GM19043 (cell line): ENCODE data around the gene ACCSL.

Experiments used
- ATAC-seq: cut with Tn5 transposase; IDR thresholded peaks from one replicate; pipeline ENCODE4 v1.9.1; 2021; ENCODE audit warnings: low read depth; ENCODE audit not compliant: unreplicated experiment

The ACCSL gene

DNA sequence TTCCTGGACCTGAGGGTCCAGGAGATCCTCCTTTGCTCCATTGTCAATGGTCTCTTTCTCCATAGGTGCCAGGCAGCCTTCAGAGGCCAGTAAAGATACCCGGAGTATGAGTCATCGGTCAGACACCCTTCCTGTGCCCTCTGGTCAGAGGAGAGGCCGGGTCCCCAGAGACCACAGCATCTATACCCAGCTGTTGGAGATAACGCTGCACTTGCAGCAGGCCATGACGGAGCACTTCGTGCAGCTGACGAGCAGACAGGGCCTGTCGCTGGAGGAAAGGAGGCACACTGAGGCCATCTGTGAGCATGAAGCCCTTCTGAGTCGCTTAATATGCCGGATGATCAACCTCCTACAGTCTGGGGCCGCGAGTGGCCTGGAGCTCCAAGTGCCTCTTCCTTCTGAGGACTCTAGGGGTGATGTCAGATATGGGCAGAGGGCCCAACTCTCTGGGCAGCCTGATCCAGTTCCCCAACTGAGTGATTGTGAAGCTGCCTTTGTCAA, at the start of gene ACCSL:
Gene ACCSL (plus strand): TSS at position 51 of the 501 bp plus-strand sequence. CDS start 56 bp downstream, at position 107.
- no peak for ATAC-seq

DNA sequence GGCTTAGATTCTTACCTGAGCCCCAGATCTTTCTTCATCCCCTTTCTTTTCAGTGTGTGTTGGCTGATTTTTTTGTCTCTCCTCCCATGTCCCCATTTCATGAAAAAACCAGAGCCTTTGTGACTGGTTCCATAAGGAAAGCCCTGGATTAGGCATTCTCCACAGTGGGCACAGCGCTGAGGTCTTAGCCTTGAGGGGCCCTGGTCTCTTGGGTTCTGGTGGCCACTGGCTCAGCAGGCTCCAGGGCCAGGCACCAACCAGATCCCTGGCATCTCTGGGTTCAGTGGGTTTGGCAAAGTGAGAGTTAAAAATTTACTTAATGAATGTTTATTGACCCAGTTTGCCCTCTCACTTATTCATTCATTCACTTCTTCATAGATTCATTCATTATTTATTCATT, 49.5 kb upstream of the ACCSL start:
- ATAC-seq: no peak

DNA sequence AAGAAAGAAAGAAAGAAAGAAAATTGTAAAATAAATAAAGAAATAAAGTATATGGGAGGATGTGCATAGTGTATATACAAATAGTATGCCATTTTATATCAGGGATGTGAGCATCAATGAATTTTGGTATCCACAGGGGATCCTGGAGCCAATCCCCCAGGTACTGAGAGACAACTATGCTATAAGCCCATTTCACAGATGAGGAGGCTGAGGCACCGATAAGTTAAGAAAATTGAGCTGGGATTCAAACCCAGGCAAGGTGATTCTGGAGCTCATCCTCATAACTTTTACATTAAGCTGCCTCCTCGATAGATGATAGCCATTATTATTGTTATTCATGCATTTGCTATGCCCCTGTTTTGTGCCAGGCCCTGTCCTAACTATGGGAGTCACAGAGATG, 47.0 kb upstream of the ACCSL start:
- ATAC-seq: no peak

DNA sequence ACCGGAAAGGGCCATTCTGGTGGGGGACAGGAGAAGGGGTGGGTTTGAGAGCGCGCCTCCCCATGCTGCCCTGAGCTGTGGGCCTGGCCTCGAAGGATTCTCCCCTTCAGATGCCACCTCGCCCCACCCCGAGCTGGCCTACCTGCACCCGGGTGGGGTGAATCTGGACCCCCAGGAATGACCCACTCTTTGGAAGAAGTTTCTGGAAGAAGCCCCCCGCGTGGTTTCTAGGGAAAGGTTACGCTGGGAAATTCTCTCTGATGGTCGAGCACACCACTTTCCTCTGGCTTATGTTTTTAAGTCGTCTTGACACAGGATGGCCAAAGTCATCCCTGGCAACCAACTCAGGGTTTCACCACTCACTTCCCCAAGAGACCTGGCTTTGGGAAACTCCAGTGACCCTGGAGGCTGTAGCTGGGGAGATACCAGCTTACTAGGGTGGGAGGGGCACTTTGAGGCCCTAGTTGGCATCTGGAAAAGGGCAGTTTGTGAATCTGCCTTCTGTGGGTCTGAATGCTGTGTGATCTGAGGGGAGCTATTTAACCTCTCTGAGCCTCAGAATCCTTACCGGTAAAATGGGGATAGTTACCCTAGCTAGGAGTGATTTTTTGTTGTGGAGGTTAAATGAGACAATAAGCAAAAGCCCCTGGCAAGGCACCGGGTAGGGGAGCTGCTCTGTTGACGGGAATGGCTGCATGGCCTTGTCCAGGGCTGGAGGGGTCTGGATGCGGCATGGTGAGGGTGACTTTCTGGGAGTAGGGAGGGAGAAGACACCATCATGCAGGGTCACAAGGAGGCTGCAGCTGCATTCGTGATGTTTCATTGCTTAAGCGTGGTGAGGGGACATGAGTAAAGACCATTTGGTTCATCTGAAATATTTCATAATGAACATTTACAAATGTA, 45.3 kb upstream of the ACCSL start:
- no peak for ATAC-seq

DNA sequence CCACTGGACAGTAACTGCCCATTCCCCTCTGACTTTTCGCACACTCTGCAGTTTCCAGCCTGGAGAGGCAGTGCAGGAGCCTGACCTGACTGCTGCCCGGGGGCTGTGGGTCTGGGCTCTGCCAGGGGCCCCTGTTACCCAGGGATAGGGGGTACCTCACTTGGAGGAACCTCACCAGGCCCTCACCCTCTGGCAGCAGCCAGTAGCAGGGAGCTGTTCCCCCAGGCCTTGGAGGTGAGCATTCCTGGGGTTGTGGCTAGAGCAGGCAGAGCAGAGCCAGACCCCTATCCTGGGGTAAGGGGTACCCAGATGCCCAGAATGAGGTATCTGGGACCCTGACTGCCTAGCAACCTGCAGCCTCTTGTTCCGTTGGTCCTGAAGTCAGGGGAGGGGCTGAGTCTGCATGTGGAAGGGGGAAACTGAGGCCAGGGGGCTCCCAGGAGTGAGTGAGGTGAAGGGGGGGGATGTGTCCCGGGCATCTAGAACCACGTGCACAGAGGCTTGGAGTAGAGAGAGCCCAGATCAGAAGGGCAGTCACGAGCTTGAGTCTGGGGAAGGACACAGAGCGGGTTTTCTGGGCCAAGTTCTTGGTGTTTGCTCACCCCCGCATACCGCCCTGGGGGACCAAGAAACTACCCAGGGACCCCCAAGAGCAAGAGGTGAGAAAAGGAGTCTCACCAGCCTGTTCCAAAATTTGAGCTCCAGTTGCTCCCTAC, 43.9 kb upstream of the ACCSL start:
- ATAC-seq: no peak

DNA sequence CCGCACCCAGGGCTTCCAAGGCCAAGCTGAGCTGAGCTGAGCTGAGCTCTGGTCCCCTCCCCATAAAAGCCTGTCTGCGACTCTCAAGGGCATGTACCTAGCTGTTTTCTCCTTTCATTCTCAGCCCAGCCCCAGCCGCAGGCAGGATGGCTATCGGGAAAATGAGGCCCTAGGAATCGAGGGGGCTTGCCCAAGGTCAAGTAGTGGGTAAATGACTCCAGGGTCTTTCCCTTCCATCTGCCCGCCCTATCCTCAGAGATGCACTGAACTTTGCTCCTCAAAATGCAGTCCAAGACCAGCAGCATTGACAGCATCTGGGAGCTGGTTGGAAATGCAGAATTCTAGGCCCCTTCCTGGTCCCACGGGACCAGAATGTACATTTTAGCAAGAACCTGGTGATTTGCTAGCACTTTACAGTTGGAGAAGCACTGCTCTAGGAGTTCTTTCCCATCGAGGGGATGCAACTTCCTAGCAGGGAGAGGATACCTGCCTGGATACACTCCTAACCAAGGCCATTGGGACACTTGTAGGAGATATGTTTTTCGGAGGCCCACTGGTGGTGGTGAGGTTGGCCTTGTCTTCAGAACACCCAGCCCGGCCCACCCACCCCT, 43.2 kb upstream of the ACCSL start:
- no peak for ATAC-seq

DNA sequence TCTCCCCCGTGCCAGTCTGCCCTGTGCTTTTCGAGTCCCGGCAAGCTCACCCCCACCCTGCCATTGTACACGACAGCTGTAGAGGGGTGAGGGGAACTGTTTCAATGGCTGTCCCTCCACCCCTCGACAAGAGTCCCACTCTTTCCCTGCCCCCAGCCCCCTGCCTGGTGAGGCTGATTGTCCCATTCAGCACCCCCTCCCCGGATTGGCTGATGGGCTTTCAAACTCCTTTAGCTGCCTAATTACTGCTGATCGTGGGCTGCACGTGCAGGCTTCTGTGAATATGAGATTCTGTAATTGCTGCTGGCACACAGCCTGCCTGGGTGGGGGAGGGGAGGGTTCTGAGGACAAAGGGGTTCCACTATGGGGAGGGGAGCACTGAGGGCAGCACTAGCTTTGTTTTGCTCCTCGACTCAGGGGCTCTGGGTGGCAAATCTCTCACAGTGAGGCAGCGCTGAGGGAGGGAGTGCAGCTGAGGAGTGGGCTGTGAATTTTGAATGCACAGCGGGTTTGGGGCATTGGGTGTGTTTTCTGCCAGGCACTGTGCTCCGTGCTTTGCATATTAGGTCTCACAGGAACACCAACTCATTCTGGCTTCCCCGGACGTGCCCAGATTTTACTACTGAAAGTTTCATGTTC, 42.6 kb upstream of the ACCSL start:
- no peak for ATAC-seq

DNA sequence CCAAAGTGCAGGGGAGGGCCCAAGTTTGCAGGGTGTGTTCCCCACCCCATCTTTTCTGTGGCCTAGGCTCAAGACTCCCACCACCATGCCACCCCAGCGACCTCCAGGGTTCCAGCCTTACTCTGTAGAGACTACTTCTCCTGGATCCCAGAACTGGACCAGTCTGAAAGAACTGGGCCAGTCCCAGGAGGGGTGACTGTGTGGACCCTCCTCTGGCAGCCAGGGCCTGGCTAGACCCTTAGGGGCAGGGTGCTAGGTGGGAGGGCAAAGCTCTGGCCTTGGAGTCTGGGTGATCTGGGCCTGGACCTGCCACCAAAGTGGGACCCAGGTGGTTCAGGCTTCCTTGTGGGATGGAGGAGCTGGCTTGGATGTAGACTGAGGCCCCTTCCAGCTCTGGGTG, 41.8 kb upstream of the ACCSL start:
- no peak for ATAC-seq

DNA sequence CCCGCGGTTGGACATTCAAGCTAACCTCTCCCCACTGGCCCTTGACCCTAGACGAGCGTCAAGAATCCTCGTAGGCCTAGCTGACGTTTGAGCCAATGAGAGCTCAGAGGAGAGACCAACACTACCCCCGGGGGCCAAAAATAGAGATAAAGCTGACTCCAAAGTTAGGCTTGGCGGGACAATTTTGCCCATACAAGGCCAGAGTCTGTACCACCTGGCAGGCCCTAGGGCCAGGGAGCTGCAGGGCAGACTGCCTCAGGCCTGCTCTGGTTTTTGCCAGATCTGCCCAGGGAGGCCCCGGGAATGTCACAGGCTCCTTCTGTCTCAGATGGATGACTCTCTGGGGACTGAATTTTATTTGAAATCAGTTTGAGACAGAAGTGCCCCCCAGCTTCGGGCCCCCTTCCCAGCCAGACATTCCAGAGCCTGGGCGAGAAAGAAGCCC, 40.8 kb upstream of the ACCSL start:
- no peak for ATAC-seq

DNA sequence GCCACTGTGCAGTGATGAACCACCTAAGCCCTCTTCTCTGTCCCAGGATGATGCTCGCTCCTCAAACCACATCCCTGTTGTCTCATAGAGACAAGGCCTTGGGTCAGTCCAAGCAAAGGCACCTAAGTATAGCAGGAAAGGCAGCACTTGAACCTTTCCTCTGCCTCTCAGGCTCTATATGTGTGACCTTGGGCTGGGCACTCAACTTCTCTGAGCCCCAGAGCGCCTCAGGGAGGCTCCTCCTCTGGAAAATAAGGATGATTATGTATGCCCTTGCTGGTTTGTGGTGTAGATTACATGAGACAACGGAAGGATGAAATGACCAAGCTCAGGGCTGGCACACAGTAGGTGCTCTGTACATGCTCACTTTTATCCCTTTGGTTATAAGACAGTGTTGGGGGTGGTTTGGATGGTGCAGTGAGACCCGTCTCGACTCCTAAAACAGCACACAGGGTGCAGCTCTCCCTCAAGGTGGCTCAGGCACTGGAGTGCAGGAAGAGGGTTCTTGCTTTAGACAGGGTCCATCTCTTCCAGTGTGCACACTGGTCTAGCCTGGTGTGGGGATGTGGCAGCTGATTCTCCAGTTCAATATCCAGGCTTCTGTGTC, 40.2 kb upstream of the ACCSL start:
- no peak for ATAC-seq

DNA sequence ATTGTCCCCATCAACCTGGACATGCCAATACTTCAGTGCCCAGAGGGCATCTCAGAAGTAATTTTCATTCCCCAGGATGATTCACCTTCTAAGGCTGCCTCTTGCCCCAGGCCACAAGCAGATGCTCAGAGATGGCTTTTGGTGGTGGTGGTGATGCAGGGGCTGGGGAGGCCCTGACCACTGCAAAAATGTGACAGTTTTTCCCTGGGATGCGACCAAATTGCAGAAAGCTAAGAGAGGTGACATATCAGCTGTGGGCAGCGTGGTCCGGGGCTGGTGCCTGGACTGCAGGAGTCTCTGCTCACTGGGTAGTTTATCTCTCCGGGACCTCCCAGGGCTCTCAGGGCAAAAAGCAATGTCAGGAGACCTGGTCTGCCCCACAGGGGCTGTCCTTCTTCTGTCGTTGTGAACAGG, 39.7 kb upstream of the ACCSL start:
- ATAC-seq: no peak

DNA sequence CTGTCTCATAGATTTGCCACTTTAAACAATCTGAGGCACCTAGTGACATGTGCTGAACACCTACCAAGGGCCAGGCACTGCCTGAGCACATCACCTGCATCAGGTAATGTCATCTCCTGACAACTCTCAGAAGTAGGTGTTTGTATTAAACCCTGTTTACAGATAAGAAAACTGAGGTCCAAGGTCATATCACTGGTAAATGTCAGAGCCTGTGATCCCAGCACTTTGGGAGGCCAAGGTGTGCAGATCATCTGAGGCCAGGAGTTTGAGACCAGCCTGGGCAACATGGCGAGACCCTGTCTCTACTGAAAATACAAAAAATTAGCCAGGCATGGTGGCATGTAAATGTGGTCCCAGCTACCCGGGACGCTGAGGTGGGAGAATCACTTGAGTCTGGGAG, 39.1 kb upstream of the ACCSL start:
- ATAC-seq: no peak

DNA sequence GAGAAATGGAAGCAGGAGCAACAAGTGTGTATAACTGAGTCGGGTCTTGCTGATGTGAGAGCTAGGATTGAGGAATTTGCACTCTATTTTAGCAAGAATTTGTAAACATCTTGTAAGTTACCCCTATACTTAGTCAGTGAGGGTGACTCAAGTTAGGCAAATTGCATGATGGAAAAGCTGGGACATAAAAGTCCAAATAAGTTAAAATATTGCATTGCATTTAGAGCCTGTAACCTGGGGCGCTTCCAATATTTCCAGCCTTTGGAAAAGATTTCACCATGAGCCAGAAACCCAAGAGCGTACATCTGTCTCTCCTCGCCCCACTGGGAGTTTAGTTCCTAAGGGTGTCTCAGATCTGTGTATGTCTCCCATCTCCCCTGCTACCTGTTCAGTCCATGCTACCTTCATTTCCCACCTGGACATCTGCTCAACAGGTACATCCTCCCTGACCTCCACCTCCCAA, 37.0 kb upstream of the ACCSL start:
- no peak for ATAC-seq

DNA sequence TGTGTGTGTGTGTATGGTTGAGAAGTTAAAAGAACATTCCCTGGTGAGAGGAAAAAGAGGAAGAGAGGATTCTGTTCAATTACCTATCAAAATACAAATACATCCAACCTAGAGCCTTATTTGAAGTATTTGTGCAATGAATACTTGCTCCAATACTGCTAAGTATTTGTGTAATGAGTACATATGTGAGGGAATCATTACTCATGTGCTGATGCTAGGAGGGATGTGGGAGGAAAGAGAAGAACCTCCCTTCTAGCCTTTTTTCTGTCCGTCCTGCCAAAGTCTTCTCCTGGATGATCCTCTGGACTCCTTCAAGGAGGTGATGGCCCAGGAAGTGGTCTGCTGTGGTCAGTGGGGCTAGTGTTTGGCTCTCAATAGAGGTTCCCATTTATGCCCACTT, 36.0 kb upstream of the ACCSL start:
- ATAC-seq: no peak

DNA sequence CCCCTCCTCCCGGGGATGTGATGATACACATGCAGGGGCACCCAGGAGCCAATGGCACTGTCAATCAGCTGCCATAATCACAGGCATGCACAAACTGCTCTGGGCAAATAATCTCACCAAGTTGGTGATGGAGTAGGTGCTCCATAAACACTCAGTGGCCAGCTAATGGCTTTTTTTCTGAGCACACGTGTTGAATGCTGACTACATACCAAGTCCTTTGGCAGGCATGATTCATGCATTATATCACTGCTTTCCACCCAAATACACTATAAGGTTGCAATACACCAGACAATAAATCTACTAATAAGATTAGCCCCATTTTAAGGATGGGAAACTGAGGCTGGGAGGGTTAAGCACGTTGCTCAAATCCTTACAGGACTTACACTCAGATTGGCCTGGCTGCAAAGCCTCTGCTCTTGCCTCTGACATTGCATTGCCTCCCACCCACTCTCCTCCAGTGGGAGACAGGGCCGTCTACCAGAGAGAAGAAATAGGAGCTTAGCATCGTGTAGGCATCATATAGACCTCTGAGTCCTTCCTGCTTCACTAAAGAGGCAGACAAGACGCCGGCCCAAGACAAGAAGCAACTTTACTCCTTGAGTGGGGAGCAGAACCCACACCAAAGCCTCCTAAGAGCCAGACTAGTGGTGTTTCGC, 32.7 kb upstream of the ACCSL start:
- ATAC-seq: no peak

DNA sequence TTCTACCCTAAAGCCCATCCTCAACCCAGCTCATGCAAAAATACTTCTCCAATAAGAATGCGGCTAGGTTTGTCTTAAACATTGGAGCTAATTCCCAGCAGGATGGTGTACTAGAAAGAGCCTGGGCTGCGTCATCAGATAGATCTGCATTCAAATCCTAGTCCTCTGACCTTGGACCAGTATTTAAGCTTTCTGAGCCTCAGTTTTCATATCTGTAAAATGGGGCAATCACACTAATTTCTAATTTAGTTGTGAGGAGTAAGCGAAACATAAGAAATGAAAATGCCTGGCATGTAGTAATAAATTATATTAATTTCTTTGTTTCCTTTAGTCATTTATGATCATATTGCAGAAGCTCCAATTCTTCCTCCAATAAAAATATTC, 32.2 kb upstream of the ACCSL start:
- ATAC-seq: no peak

DNA sequence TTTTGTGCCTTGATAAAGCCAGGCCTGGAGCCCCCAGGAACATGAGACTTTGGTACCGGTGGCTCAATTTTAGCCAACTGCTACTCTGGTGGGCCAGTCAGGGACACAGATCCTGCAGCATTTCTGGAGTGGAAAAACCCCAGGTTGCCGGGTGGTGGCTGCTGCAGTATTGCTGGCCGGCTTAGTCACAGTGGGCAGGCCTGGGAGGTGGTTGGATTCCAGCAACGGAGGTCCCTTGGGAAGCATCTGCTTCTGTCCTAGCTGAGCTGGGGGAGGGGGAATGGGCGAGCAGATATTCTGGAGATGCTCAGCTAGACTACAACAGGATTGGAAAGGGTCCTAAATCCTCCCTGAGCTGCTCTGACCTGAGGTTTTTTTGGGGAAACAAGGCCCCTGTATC, 31.6 kb upstream of the ACCSL start:
- ATAC-seq: no peak

DNA sequence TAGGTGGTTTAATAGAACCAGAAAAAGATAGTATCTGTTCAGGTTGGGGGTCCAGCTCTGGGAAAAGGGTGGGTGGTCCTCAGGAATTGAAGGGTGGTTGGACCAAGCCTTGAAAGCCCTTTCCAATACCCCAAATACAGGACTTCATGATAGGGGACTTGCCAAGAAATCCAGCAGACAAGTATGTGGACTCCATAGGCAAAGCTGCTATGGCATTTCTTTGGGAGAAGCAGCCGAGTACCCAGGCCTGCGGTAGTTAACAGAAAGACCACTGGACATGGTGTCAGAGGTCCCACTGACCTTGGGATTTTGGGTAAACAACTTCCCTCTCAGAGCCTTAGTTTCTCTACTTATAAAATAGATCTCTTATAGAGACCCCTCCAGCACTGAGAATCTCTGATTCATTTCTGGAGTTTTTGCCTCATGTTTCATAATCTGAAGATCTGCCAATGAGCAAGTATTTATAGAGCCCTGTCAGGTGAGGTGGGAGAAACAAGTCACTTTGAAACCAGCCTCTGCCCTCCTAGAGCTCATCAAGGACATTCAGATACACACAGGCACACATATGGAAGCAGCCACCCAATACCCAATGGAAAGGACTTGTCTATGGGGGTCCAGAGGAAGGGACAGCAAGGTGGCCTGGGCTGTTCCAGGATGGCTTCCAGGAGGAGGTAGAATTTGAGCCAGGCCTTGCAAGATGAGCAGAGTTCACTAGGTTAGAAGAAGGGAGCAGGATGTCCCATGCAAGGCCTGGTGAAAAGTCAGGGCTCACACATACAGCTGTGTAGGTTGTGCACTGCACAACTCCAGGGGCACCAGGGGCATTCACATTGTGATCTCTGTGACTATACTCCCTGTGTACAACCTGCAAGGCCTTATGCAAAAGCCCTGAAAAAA, 31.0 kb upstream of the ACCSL start:
- ATAC-seq: no peak
